Calu3 (cell line): ENCODE measurements around the gene TSPAN4. TPM values are rescaled to one million over a fixed set of nuclear protein-coding genes. Genes with fewer than 3 reads are reported as not detected.

Source experiments
- BruUV-seq: library from RNA; stranded (reverse); fragments of 400-500 nt; replicated peaks from 2 replicates; lab custom pipeline; 2021; lab: Mats Ljungman, UMichigan
- CTCF ChIA-PET: fragments of 300-600 bp; sonication (Branson Sonifier 250); formaldehyde crosslinking; loops from one replicate; lab custom pipeline; 2022; ENCODE audit warnings: antibody characterized with exemption; lab: Charles Lee
- DNase-seq: peaks from one replicate; pipeline ENCODE4 v3.0.0; 2022
- H3K27ac Mint-ChIP-seq: one replicate; pipeline ENCODE4 v1.8.0; 2022; ENCODE audit warnings: mixed read lengths; ENCODE audit not compliant: unreplicated experiment
- H3K27me3 Mint-ChIP-seq: one replicate; pipeline ENCODE4 v1.8.0; 2022; ENCODE audit warnings: mixed read lengths; ENCODE audit not compliant: unreplicated experiment
- H3K36me3 Mint-ChIP-seq: one replicate; pipeline ENCODE4 v1.8.0; 2022; ENCODE audit warnings: mild to moderate bottlenecking, moderate library complexity, mixed read lengths; ENCODE audit not compliant: insufficient read depth, unreplicated experiment
- H3K4me1 Mint-ChIP-seq: one replicate; pipeline ENCODE4 v1.8.0; 2022; ENCODE audit warnings: mild to moderate bottlenecking, low read depth, mixed read lengths; ENCODE audit not compliant: unreplicated experiment
- H3K4me3 Mint-ChIP-seq: one replicate; pipeline ENCODE4 v1.8.0; 2022; ENCODE audit warnings: mild to moderate bottlenecking, low read depth, moderate library complexity, mixed read lengths; ENCODE audit not compliant: unreplicated experiment
- H3K9me3 Mint-ChIP-seq: one replicate; pipeline ENCODE4 v1.8.0; 2022; ENCODE audit warnings: low read depth, mixed read lengths; ENCODE audit not compliant: unreplicated experiment
- CTCF ChIP-seq: fragments of 200-600 bp; IDR thresholded peaks from one replicate; pipeline ENCODE4 v1.8.0; 2022; ENCODE audit warnings: antibody characterized with exemption; ENCODE audit not compliant: unreplicated experiment
- intact Hi-C: fragments of 100-400 bp; cut with micrococcal nuclease; formaldehyde crosslinking; loops from one replicate; pipeline ENCODE4 v1.10.0; 2022; ENCODE audit not compliant: unreplicated experiment
- total RNA-seq: library from RNA; stranded (reverse); gene quantifications from 2 replicates; pipeline ENCODE4 v1.2.3, GENCODE V29; 2022

TSPAN4 gene
- total RNA-seq, 1 experiment from 2014 or later = 36.3 TPM

- CTCF ChIA-PET = interaction anchor here (0.7 to 1.1 kb wide), 3 partner anchors 9 to 20 kb away, joined by 4 to 5 read pairs (median 4); no protein-coding TSS in a partner anchor
- H3K36me3 Mint-ChIP-seq = peaks cover 67% of the 10 kb centered on the region
- intact Hi-C loops = no loop called here
- H3K4me3 Mint-ChIP-seq = peak overlapping the region; percentile 83
- peak; percentile 42 for DNase-seq
- no peaks in the 10 kb centered on the region for H3K4me1 Mint-ChIP-seq
- no peak for TF ChIP-seq CTCF
- H3K9me3 Mint-ChIP-seq = no peaks in the 10 kb centered on the region
- H3K27me3 Mint-ChIP-seq = no peaks in the 10 kb centered on the region
- no TSS peak for BruUV-seq
- H3K27ac Mint-ChIP-seq = peak overlapping the region; percentile 42
These were observed 47.7 kb upstream of the TSPAN4 start for GRCh38 chr11:794766-795633.

GRCh38 chr11:795634-796564, 46.8 kb upstream of the TSPAN4 start:
- CTCF ChIA-PET = interaction anchor here (0.7 to 1.1 kb wide), 3 partner anchors 10 to 20 kb away, joined by 4 to 5 read pairs (median 4); no protein-coding TSS in a partner anchor
- Mint-ChIP-seq H3K27me3 (no peaks in the 10 kb centered on the region), H3K4me1 (no peaks in the 10 kb centered on the region), H3K9me3 (no peaks in the 10 kb centered on the region), H3K27ac (peak overlapping the region; percentile 78), H3K36me3 (peaks cover 68% of the 10 kb centered on the region), H3K4me3 (peak overlapping the region; percentile 83)
- BruUV-seq = no TSS peak
- peak; percentile 65 for DNase-seq
- no peak for TF ChIP-seq CTCF
- intact Hi-C loops = no loop called here

- DNase-seq = no peak
- H3K27ac Mint-ChIP-seq = peak overlapping the region; percentile 78
- intact Hi-C loops = no loop called here
These were observed 45.9 kb upstream of the TSPAN4 start for GRCh38 chr11:796565-797295.

More at GRCh38 chr11:796565-797295, 45.9 kb upstream of the TSPAN4 start:
- H3K27me3 Mint-ChIP-seq = no peaks in the 10 kb centered on the region
- H3K9me3 Mint-ChIP-seq = no peaks in the 10 kb centered on the region
- CTCF ChIA-PET = interaction anchor here (0.9 to 1.0 kb wide), 2 partner anchors 46 to 63 kb away, joined by 3 to 20 read pairs; no protein-coding TSS in a partner anchor
- H3K36me3 Mint-ChIP-seq = peaks cover 69% of the 10 kb centered on the region
- TF ChIP-seq CTCF = no peak
- no TSS peak for BruUV-seq
- peak overlapping the region; percentile 83 for H3K4me3 Mint-ChIP-seq
- H3K4me1 Mint-ChIP-seq = no peaks in the 10 kb centered on the region
